GM10248 (cell line): ENCODE measurements around the gene TPX2.

ENCODE experiments used
- CTCF ChIA-PET: fragments of 300-600 bp; sonication (Branson Sonifier 250); formaldehyde crosslinking; extraction: SDS; loops from one replicate; lab custom pipeline; 2021; ENCODE audit warnings: antibody characterized with exemption; lab: Yijun Ruan, JAX
- POLR2A ChIA-PET: fragments of 350-650 bp; sonication (Branson Sonifier 250); formaldehyde crosslinking; extraction: SDS; loops from one replicate; lab custom pipeline; 2020; ENCODE audit warnings: antibody characterized with exemption; lab: Yijun Ruan, JAX
- DNase-seq: peaks from one replicate; pipeline ENCODE4 v3.0.0; 2012; ENCODE audit errors: extremely low spot score
- CTCF ChIP-seq: IDR thresholded peaks from 2 replicates; pipeline ENCODE4 v1.5.1; 2012; ENCODE audit warnings: mild to moderate bottlenecking, low read depth; ENCODE audit errors: extremely low read depth, missing control alignments, control extremely low read depth

The TPX2 gene

GRCh38 chr20:31833130-31833930 lies 94.2 kb downstream of the TPX2 start:
- peak; percentile 79 for TF ChIP-seq CTCF
- CTCF ChIA-PET, result interaction anchor here (0.7 to 13.3 kb wide), 12 partner anchors 9 to 197 kb away, joined by 3 to 154 read pairs (median 4); partner anchors contain the start of genes FOXS1, MYLK2 and PDRG1
- DNase-seq, result peak; percentile 82
- POLR2A ChIA-PET, result no interaction called here

GRCh38 chr20:31833931-31834521 lies 94.9 kb downstream of the TPX2 start:
- no peak for DNase-seq
- no peak for TF ChIP-seq CTCF
- ChIA-PET POLR2A (interaction anchor here (0.5 kb wide), 1 partner anchor 986 kb away, joined by 4 read pairs; the partner anchor contains the start of gene MAPRE1), CTCF (interaction anchor here (0.9 to 13.3 kb wide), 11 partner anchors 9 to 196 kb away, joined by 3 to 154 read pairs (median 5); partner anchors contain the start of genes FOXS1, MYLK2 and PDRG1)

- ChIA-PET CTCF (interaction anchor here (1.5 to 13.3 kb wide), 6 partner anchors 10 to 122 kb away, joined by 4 to 154 read pairs (median 18); partner anchors contain the start of genes FOXS1, MYLK2 and PDRG1), POLR2A (no interaction called here)
- no peak for DNase-seq
- no peak for TF ChIP-seq CTCF
Observed at GRCh38 chr20:31835554-31835953, 96.5 kb downstream of the TPX2 start.

GRCh38 chr20:31835977-31836852 lies 97.1 kb downstream of the TPX2 start:
- POLR2A ChIA-PET, result interaction anchor here (0.5 kb wide), 1 partner anchor 105 kb away, joined by 4 read pairs; no protein-coding TSS in a partner anchor
- TF ChIP-seq CTCF, result no peak
- peak; percentile 71 for DNase-seq
- CTCF ChIA-PET, result interaction anchor here (0.9 to 13.3 kb wide), 8 partner anchors 10 to 195 kb away, joined by 3 to 154 read pairs (median 13); partner anchors contain the start of genes FOXS1, MYLK2 and PDRG1

- ChIA-PET CTCF (interaction anchor here (0.9 to 13.3 kb wide), 9 partner anchors 9 to 203 kb away, joined by 3 to 154 read pairs (median 4); partner anchors contain the start of genes FOXS1, MYLK2 and PDRG1), POLR2A (interaction anchor here (0.5 kb wide), 1 partner anchor 104 kb away, joined by 4 read pairs; no protein-coding TSS in a partner anchor)
- DNase-seq, result no peak
- no peak for TF ChIP-seq CTCF
Observed at GRCh38 chr20:31836853-31837608, 97.9 kb downstream of the TPX2 start.
